GM23248 (cell line): ENCODE data around the gene LRRC36. TPM values are rescaled to one million over a fixed set of nuclear protein-coding genes. Genes with fewer than 3 reads are reported as not detected.

Experiments used
- DNase-seq: peaks from one replicate; pipeline ENCODE4 v3.0.0-alpha.2; 2015
- H2AFZ ChIP-seq: fragments of 200-600 bp; sonication (generic); 2 replicates; pipeline ENCODE4 v1.6.1; 2016; ENCODE audit warnings: antibody characterized with exemption
- H3F3A ChIP-seq: fragments of 200-600 bp; sonication (generic); 2 replicates; pipeline ENCODE4 v1.6.1; 2016; ENCODE audit warnings: mild to moderate bottlenecking, antibody characterized with exemption, mixed run types; ENCODE audit not compliant: insufficient read depth
- H3K27ac ChIP-seq: fragments of 200-600 bp; sonication (generic); 2 replicates; pipeline ENCODE4 v1.5.1; 2016; ENCODE audit warnings: mild to moderate bottlenecking
- H3K27me3 ChIP-seq: fragments of 200-600 bp; sonication (generic); replicated peaks from 2 replicates; pipeline ENCODE4 v1.6.1; 2016; ENCODE audit warnings: mild to moderate bottlenecking; ENCODE audit not compliant: insufficient read depth
- H3K36me3 ChIP-seq: fragments of 200-600 bp; sonication (generic); 2 replicates; pipeline ENCODE4 v1.6.1; 2016; ENCODE audit warnings: low read depth, mild to moderate bottlenecking
- H3K4me1 ChIP-seq: fragments of 200-600 bp; sonication (generic); 2 replicates; pipeline ENCODE4 v1.6.1; 2016; ENCODE audit warnings: mild to moderate bottlenecking; ENCODE audit not compliant: insufficient read depth
- H3K4me2 ChIP-seq: fragments of 200-600 bp; sonication (generic); one replicate; pipeline ENCODE4 v1.6.1; 2016; ENCODE audit warnings: mild to moderate bottlenecking; ENCODE audit not compliant: unreplicated experiment
- H3K4me3 ChIP-seq: fragments of 200-600 bp; sonication (generic); 2 replicates; pipeline ENCODE4 v1.5.1; 2016; ENCODE audit warnings: mild to moderate bottlenecking
- H3K79me2 ChIP-seq: fragments of 200-600 bp; sonication (generic); 2 replicates; pipeline ENCODE4 v1.6.1; 2016; ENCODE audit warnings: mild to moderate bottlenecking; ENCODE audit not compliant: insufficient read depth
- H3K9ac ChIP-seq: fragments of 200-600 bp; sonication (generic); 2 replicates; pipeline ENCODE4 v1.6.1; 2016; ENCODE audit warnings: mild to moderate bottlenecking
- H3K9me2 ChIP-seq: fragments of 200-600 bp; sonication (generic); 2 replicates; pipeline ENCODE4 v1.6.1; 2016; ENCODE audit warnings: mixed run types, mild to moderate bottlenecking, moderate library complexity; ENCODE audit not compliant: insufficient read depth
- H3K9me3 ChIP-seq: fragments of 200-600 bp; sonication (generic); one replicate; pipeline ENCODE4 v1.6.1; 2017; ENCODE audit warnings: low read depth
- H4K20me1 ChIP-seq: fragments of 200-600 bp; sonication (generic); 2 replicates; pipeline ENCODE4 v1.6.0; 2016; ENCODE audit not compliant: insufficient read depth
- EZH2 ChIP-seq: fragments of 200-600 bp; sonication (generic); IDR thresholded peaks from 2 replicates; pipeline ENCODE4 v1.6.1; 2018; ENCODE audit warnings: antibody characterized with exemption, mild to moderate bottlenecking; ENCODE audit not compliant: insufficient read depth, poor library complexity, severe bottlenecking
- EZH2phosphoT487 ChIP-seq: fragments of 200-600 bp; sonication (generic); IDR thresholded peaks from 2 replicates; pipeline ENCODE4 v1.6.1; 2018; ENCODE audit warnings: antibody characterized with exemption, moderate library complexity, mild to moderate bottlenecking, low read depth; ENCODE audit not compliant: insufficient read depth
- WGBS, 2 experiments: methylation state at CpG; one replicate each; pipeline ENCODE4 v1.1.6; 2015 to 2017; ENCODE audit warnings: low lambda C conversion rate in 2 of 2, low coverage in 1 of 2; ENCODE audit errors: missing lambda C conversion rate in 2 of 2; 5-methylcytosine and 5-hydroxymethylcytosine counted together
- in situ Hi-C: fragments of 300-500 bp; cut with MboI; formaldehyde crosslinking; loops from 2 replicates; pipeline ENCODE4 v1.15.0; 2020
- polyA plus RNA-seq: library from polyadenylated mRNA; unstranded; fragments of >200 nt; fragmentation: Nextera tagmentation; extraction: Ambion mirVana; gene quantifications from 2 replicates; pipeline ENCODE4 v1.2.1, GENCODE V29; 2016
- total RNA-seq: library from RNA; depleted of rRNA; stranded (reverse); fragments of >200 nt; shearing (Covaris generic); gene quantifications from 2 replicates; pipeline ENCODE4 v1.2.3, GENCODE V29; 2014

Gene LRRC36
- total and polyA plus RNA-seq, 2 experiments from 2014 or later: not detected

DNA sequence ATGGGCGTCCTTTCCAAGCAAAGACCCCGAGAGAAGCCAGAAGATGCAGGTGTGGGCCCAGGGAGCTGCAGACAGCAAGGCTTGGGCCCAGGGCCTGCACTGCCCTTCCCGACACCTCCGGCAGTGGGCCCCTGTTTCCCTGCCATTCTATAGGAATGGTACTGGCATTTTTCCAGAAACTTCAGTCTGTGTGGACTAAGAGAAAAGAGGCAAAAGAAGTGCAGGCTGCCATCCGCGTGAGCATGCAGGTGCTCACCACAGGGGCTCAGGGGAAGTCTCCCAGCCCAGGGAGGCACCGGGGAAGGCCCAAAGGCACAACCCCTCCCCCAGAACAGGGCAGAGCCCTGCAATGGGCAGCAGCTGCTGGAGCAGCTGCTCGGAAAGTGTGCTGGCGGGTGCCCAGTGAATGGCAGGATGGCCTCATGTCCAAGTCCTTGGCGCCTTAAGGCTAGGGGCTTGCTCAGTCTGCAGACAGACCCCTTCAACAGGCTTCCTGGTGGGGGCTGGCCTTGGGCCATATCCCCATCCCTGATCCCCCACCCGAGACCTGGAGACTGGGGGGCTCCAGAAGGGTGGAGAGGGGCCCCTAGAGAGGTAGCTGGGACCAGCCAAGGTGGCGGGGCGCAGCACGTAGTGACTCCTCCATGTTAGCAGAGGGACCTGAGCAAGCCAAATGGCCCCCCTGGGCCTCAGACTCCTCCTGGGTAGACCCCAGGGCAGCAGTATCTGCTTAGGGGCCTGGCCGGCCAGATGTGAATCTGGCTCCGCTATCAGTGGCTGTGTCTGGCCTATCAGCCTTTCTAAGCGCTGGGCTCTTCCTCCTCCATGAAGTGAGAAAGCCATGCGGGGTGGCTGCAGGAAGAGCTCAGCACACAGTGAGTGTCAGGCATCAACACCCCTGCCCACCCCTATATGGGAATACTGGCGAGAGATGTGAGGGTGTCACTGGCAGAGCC, 73.4 kb downstream of the LRRC36 start:
- Histone ChIP-seq H3F3A (peaks cover 8% of the 10 kb centered on the region), H3K79me2 (no peaks in the 10 kb centered on the region), H4K20me1 (no peaks in the 10 kb centered on the region), H3K27me3 (no peaks in the 10 kb centered on the region), H2AFZ (no peak overlapping the region), H3K4me3 (no peak overlapping the region), H3K4me1 (peaks cover 12% of the 10 kb centered on the region), H3K4me2 (no peak overlapping the region), H3K9me3 (no peaks in the 10 kb centered on the region), H3K36me3 (no peaks in the 10 kb centered on the region), H3K27ac (no peak overlapping the region), H3K9me2 (no peaks in the 10 kb centered on the region), H3K9ac (no peak overlapping the region)
- in situ Hi-C loops: no loop called here
- no peak for DNase-seq
- WGBS, 2 experiments: 63 to 73% methylated on average over 15 to 19 of the region's 19 CpGs
- TF ChIP-seq EZH2 (no peak), EZH2phosphoT487 (no peak)

- Histone ChIP-seq H3K4me3 (no peak overlapping the region), H3K9me3 (no peaks in the 10 kb centered on the region), H2AFZ (no peak overlapping the region), H3K9ac (no peak overlapping the region), H3K4me1 (peaks cover 21% of the 10 kb centered on the region), H3K79me2 (no peaks in the 10 kb centered on the region), H4K20me1 (no peaks in the 10 kb centered on the region), H3K27ac (no peak overlapping the region), H3K9me2 (no peaks in the 10 kb centered on the region), H3K4me2 (no peak overlapping the region), H3F3A (peaks cover 17% of the 10 kb centered on the region), H3K36me3 (no peaks in the 10 kb centered on the region), H3K27me3 (no peaks in the 10 kb centered on the region)
- in situ Hi-C loops: no loop called here
- TF ChIP-seq EZH2: no peak
- no peak for TF ChIP-seq EZH2phosphoT487
- no peak for DNase-seq
- WGBS, 2 experiments: 92 to 94% methylated on average over 14 of the region's 14 CpGs
These were observed 74.3 kb downstream of the LRRC36 start for GRCh38 chr16:67400901-67401300.

GRCh38 chr16:67403976-67404555, 77.5 kb downstream of the LRRC36 start:
- Histone ChIP-seq H3K27me3 (no peaks in the 10 kb centered on the region), H3K79me2 (no peaks in the 10 kb centered on the region), H3K4me1 (peaks cover 37% of the 10 kb centered on the region), H3K4me2 (no peak overlapping the region), H3K9me3 (no peaks in the 10 kb centered on the region), H3K36me3 (no peaks in the 10 kb centered on the region), H3K4me3 (no peak overlapping the region), H3K27ac (no peak overlapping the region), H3K9ac (no peak overlapping the region), H3K9me2 (no peaks in the 10 kb centered on the region), H3F3A (peaks cover 35% of the 10 kb centered on the region), H2AFZ (no peak overlapping the region), H4K20me1 (no peaks in the 10 kb centered on the region)
- TF ChIP-seq EZH2: no peak
- no peak for TF ChIP-seq EZH2phosphoT487
- 95 to 97% methylated on average over 9 to 12 of the region's 12 CpGs for WGBS, 2 experiments
- no peak for DNase-seq
- in situ Hi-C loops: no loop called here

GRCh38 chr16:67404740-67405226, 78.2 kb downstream of the LRRC36 start:
- no peak overlapping the region for H3K9ac ChIP-seq
- H2AFZ ChIP-seq: no peak overlapping the region
- peaks cover 35% of the 10 kb centered on the region for H3F3A ChIP-seq
- H3K4me3 ChIP-seq: no peak overlapping the region
- H3K79me2 ChIP-seq: no peaks in the 10 kb centered on the region
- 93 to 95% methylated on average over 5 of the region's 5 CpGs for WGBS, 2 experiments
- H3K9me2 ChIP-seq: no peaks in the 10 kb centered on the region
- no peaks in the 10 kb centered on the region for H3K36me3 ChIP-seq
- in situ Hi-C loops: no loop called here
- TF ChIP-seq EZH2phosphoT487 (no peak), EZH2 (no peak)
- no peaks in the 10 kb centered on the region for H3K27me3 ChIP-seq
- H3K4me1 ChIP-seq: peaks cover 37% of the 10 kb centered on the region
- DNase-seq: no peak
- H4K20me1 ChIP-seq: no peaks in the 10 kb centered on the region
- no peak overlapping the region for H3K4me2 ChIP-seq
- H3K27ac ChIP-seq: no peak overlapping the region
- no peaks in the 10 kb centered on the region for H3K9me3 ChIP-seq
